Upper lobe of right lung (tissue), 1 donor: Measurements from ENCODE around the gene SEC31A. TPM values are rescaled to one million over a fixed set of nuclear protein-coding genes. Genes with fewer than 3 reads are reported as not detected.

Source experiments
- ATAC-seq: fragments of 200-7000 bp; cut with Tn5 transposase; one replicate; pipeline ENCODE4 v1.9.1; 2020; ENCODE audit warnings: mild to moderate bottlenecking, moderate library complexity
- DNase-seq: peaks from one replicate; pipeline ENCODE4 v3.0.0-alpha.2; 2020
- H3K27ac ChIP-seq: fragments of 200-600 bp; one replicate; pipeline ENCODE4 v1.8.0; 2022
- H3K27me3 ChIP-seq: fragments of 200-600 bp; one replicate; pipeline ENCODE4 v1.8.0; 2022; ENCODE audit warnings: mild to moderate bottlenecking
- H3K36me3 ChIP-seq: fragments of 200-600 bp; one replicate; pipeline ENCODE4 v1.8.0; 2022
- H3K4me1 ChIP-seq: fragments of 200-600 bp; one replicate; pipeline ENCODE4 v1.8.0; 2022
- H3K4me3 ChIP-seq: fragments of 200-600 bp; one replicate; pipeline ENCODE4 v1.8.0; 2022; ENCODE audit warnings: mild to moderate bottlenecking
- H3K9me3 ChIP-seq: fragments of 200-600 bp; one replicate; pipeline ENCODE4 v1.8.0; 2022
- intact Hi-C: fragments of 100-400 bp; cut with DNase I; formaldehyde crosslinking; loops from one replicate; pipeline ENCODE4 v1.11.0; 2022
- total RNA-seq: library from RNA; stranded (reverse); fragmentation: NEBNext Ultra II Directional; extraction: Animal tissue kit (Norgen Biotek cat#: 25700); gene quantifications from one replicate; pipeline ENCODE4 v1.2.1, GENCODE V29; 2021
- TF ChIP-seq, protein P1 (sequence below): fragments of 200-600 bp; IDR thresholded peaks from one replicate; pipeline ENCODE4 v1.8.0; 2022; ENCODE audit warnings: antibody characterized with exemption
- donor health status: DM: no; HTN: yes; CAD: no; lungs with severe emphysema.

SEC31A gene
- total RNA-seq, 1 donor from 2014 or later, result 199 TPM

DNA sequence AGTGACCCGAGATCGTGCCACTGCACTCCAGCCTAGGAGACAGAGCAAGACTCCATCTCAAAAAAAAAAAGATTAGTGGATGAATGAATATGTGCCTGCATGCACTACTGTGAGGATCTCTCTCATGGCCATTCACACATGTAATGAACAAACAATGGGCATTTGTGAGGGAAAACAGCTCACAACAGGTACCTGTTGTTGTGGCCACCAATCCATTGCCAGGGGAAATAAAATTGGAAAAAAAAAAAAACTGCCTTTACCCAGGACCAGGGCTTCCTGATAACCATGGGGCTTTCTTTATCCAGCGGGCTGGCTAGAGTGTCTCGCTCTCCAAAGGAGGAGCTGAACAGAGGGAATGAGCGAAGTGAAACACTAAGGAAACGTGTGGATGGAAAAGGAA lies 99.8 kb downstream of the SEC31A start:
- Histone ChIP-seq H3K36me3 (no peaks in the 10 kb centered on the region), H3K4me3 (no peak overlapping the region), H3K27ac (no peak overlapping the region), H3K27me3 (no peaks in the 10 kb centered on the region), H3K4me1 (no peaks in the 10 kb centered on the region), H3K9me3 (no peaks in the 10 kb centered on the region)
- ATAC-seq (no peak), DNase-seq (no peak)
- TF ChIP-seq, protein P1, sequence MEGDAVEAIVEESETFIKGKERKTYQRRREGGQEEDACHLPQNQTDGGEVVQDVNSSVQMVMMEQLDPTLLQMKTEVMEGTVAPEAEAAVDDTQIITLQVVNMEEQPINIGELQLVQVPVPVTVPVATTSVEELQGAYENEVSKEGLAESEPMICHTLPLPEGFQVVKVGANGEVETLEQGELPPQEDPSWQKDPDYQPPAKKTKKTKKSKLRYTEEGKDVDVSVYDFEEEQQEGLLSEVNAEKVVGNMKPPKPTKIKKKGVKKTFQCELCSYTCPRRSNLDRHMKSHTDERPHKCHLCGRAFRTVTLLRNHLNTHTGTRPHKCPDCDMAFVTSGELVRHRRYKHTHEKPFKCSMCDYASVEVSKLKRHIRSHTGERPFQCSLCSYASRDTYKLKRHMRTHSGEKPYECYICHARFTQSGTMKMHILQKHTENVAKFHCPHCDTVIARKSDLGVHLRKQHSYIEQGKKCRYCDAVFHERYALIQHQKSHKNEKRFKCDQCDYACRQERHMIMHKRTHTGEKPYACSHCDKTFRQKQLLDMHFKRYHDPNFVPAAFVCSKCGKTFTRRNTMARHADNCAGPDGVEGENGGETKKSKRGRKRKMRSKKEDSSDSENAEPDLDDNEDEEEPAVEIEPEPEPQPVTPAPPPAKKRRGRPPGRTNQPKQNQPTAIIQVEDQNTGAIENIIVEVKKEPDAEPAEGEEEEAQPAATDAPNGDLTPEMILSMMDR, result no peak
- intact Hi-C loops, result no loop called here

DNA sequence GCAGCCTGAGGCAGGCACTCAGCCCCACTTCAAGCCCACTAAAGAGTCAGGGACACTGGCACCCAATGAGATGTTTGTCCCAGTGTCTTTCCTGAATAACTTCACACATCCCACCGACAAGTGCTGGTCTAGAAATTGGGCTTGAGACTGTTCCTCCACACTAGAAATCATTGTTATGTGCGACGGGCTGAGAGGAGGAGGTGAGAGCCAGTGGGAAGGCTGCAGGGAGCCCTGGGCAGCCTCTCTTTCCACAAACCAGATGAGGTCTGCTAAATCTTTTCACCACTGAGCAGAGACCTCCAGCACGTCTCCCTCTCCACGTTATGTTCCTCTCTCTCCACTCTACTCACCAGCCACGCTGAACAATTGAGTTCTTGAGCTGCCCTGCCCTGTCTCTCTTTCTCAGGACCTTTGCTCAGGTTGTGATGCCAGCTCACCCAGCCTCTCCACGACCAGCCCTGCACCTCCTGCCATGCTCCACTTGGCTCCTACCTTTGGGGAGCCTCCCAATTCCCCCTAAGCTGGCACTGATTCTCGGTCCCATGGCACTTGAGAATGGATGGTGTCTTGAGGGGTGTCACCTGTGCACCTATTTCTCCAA lies 100.8 kb downstream of the SEC31A start:
- Histone ChIP-seq H3K9me3 (no peaks in the 10 kb centered on the region), H3K27ac (no peak overlapping the region), H3K27me3 (no peaks in the 10 kb centered on the region), H3K36me3 (no peaks in the 10 kb centered on the region), H3K4me3 (no peak overlapping the region), H3K4me1 (no peaks in the 10 kb centered on the region)
- intact Hi-C loops, result no loop called here
- DNase-seq (no peak), ATAC-seq (no peak)
- TF ChIP-seq, protein P1, result no peak

DNA sequence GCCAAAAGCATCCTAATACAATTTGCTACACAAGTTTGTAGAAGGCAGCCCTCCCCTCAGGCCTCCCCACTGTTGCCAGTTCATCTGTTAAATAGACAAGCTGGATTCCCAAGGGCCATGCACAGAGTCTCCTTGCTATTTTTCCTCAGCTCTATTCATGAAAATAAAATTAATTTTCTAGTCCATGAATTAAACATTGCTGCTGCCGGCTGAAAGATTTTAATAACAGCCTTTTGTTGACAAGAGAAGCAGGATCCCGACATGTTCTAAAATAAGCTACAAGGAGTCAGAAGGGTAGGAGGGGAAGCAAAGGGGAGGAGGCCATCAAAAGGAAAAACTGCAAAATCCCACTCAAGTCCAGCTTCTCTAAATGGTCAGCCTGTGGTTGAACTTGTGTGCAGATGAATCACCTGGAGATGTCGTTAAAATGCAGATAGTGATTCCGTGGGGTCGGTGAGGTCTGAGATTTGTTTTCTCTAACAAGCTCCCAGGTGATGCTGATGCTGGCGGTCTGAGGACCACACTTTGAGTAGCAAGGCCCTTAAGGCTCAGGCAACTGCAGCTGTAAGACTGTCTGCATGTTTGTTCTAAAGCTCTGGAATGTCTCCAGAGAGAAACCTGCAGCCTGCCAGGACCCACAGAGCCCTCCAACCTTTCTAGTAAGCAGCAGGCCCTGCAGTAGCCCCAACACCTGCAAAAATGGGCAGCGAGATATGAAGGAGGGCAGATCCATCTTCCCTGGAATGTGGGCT lies 101.8 kb downstream of the SEC31A start:
- ATAC-seq, result peak; percentile 30
- no peak overlapping the region for H3K27ac ChIP-seq
- no peaks in the 10 kb centered on the region for H3K9me3 ChIP-seq
- TF ChIP-seq, protein P1, result no peak
- H3K36me3 ChIP-seq, result no peaks in the 10 kb centered on the region
- no peaks in the 10 kb centered on the region for H3K4me1 ChIP-seq
- no peaks in the 10 kb centered on the region for H3K27me3 ChIP-seq
- no peak for DNase-seq
- intact Hi-C loops, result no loop called here
- no peak overlapping the region for H3K4me3 ChIP-seq

DNA sequence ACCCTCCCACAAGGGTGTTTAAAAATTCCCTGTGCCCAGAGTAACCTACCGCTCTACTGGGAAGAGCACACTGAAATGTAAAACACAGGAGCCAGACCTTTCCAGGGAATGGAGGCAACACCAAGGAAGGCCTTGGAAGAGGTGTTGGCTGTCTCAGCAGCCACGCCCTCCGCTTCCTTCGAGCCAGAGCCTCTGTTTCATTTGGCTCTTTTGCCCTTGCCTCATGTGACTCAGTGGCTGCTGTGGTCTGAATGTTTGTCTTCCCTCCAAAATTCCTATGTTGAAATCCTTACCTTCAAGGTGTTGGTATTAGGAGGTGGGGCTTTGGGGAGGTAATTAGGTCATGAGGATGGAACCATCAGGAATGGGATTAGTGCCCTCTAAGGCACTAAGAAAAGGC lies 103.6 kb downstream of the SEC31A start:
- H3K27me3 ChIP-seq, result no peaks in the 10 kb centered on the region
- H3K4me1 ChIP-seq, result no peaks in the 10 kb centered on the region
- ATAC-seq, result no peak
- DNase-seq, result no peak
- H3K27ac ChIP-seq, result no peak overlapping the region
- intact Hi-C loops, result no loop called here
- no peaks in the 10 kb centered on the region for H3K9me3 ChIP-seq
- H3K36me3 ChIP-seq, result no peaks in the 10 kb centered on the region
- TF ChIP-seq, protein P1, result no peak
- H3K4me3 ChIP-seq, result no peak overlapping the region

DNA sequence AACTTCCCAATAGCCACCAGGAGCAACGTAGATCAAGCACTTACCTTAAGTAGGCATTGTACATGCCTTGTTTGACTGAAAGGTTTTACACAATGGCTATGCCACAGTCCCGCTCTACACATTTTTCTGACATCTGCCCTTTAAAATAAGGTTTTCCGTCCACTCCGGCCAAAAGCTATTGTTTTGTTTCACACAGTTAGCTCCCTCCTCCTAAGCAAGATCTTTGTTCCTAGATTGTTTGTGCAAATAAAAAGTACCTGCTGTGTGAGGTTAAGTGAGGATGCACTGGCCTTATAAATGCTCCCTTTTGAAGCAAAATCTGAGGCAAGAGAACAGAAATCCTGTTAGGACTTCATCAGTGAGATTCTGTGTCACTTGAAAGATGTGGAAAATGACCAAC lies 104.1 kb downstream of the SEC31A start:
- intact Hi-C loops, result no loop called here
- Histone ChIP-seq H3K27ac (no peak overlapping the region), H3K4me3 (no peak overlapping the region), H3K4me1 (no peaks in the 10 kb centered on the region), H3K36me3 (no peaks in the 10 kb centered on the region), H3K9me3 (no peaks in the 10 kb centered on the region), H3K27me3 (no peaks in the 10 kb centered on the region)
- TF ChIP-seq, protein P1, result no peak
- ATAC-seq, result no peak
- DNase-seq, result no peak
